HCT116 (cell line): ENCODE results near the gene CDH4. TPM values are rescaled to one million over a fixed set of nuclear protein-coding genes. Genes with fewer than 3 reads are reported as not detected.

Experiments
- ATAC-seq: fragments of 200-7000 bp; cut with Tn5 transposase; 2 replicates; pipeline ENCODE4 v1.9.1; 2020; ENCODE audit warnings: mild to moderate bottlenecking, moderate library complexity
- BruUV-seq: library from RNA; stranded (reverse); fragments of 400-500 nt; replicated peaks from 2 replicates; lab custom pipeline; 2021; lab: Mats Ljungman, UMichigan
- CTCF ChIA-PET: fragments of 300-600 bp; sonication (Branson Sonifier 250); formaldehyde crosslinking; loops from one replicate; lab custom pipeline; 2021; ENCODE audit warnings: antibody characterized with exemption; lab: Charles Lee
- POLR2A ChIA-PET: fragments of 300-600, 350-600 bp; sonication (Branson Sonifier 250); formaldehyde crosslinking; loops from one replicate; lab custom pipeline; 2021; ENCODE audit warnings: antibody characterized with exemption; lab: Charles Lee
- RAD21 ChIA-PET, 2 experiments: fragments of 300-600 bp; sonication (Branson Sonifier 250); formaldehyde crosslinking; loops; one replicate each; lab custom pipeline; 2023; ENCODE audit warnings: low total read pairs in 2 of 2; ENCODE audit not compliant: uncharacterized antibody in 2 of 2, unreplicated experiment in 2 of 2, low non-redundant PET in 1 of 2; lab: Charles Lee
- DNase-seq: peaks from one replicate; pipeline ENCODE4 v3.0.0-alpha.2; 2010; ENCODE audit warnings: low read depth, low spot score
- H2AFZ ChIP-seq: fragments of 200-600 bp; shearing (Covaris generic), sonication (generic); 2 replicates; pipeline ENCODE4 v1.6.1; 2017; ENCODE audit warnings: low read depth, mixed run types, mixed read lengths, antibody characterized with exemption, low read length; ENCODE audit not compliant: poor library complexity, severe bottlenecking
- H3K27ac ChIP-seq: 2 replicates; pipeline ENCODE4 v1.5.1; 2012; ENCODE audit warnings: low read depth, low read length
- H3K27me3 ChIP-seq: fragments of 200-600 bp; sonication (generic); 2 replicates; pipeline ENCODE4 v1.6.1; 2016; ENCODE audit warnings: mixed run types, low read length, mixed read lengths; ENCODE audit not compliant: insufficient read depth
- H3K36me3 ChIP-seq, 2 experiments: fragments of 200-500 bp in 1 of 2; fragments of 200-600 bp in 1 of 2; sonication (Bioruptor generic) in 1 of 2; sonication (generic) in 1 of 2; 2 replicates each; pipeline versions ENCODE4 v1.5.1 to v1.6.1; 2014 to 2016; ENCODE audit warnings: low read length in 2 of 2, inconsistent platforms in 1 of 2, mixed read lengths in 1 of 2, mixed run types in 1 of 2; ENCODE audit not compliant: insufficient read depth in 2 of 2, control insufficient read depth in 1 of 2
- H3K4me1 ChIP-seq, 2 experiments: fragments of 200-600 bp in 1 of 2; sonication (generic) in 1 of 2; 2 replicates each; pipeline versions ENCODE4 v1.5.1 to v1.6.1; 2012 to 2017; ENCODE audit warnings: low read length in 2 of 2, inconsistent platforms in 1 of 2, mild to moderate bottlenecking in 1 of 2, mixed read lengths in 1 of 2, mixed run types in 1 of 2, moderate library complexity in 1 of 2; ENCODE audit not compliant: insufficient read depth in 2 of 2, control insufficient read depth in 1 of 2
- H3K4me2 ChIP-seq: fragments of 200-600 bp; sonication (generic); 2 replicates; pipeline ENCODE4 v1.6.1; 2017; ENCODE audit warnings: mixed run types, low read length, mixed read lengths
- H3K4me3 ChIP-seq, 2 experiments: fragments of 200-600 bp in 1 of 2; sonication (generic) in 1 of 2; replicated peaks in 1 of 2; 2 replicates each; pipeline ENCODE4 v1.5.1; 2011 to 2016; ENCODE audit warnings: low read length in 2 of 2, control low read depth in 1 of 2, low read depth in 1 of 2, mild to moderate bottlenecking in 1 of 2, mixed read lengths in 1 of 2, mixed run types in 1 of 2
- H3K79me2 ChIP-seq: fragments of 200-600 bp; sonication (generic); 2 replicates; pipeline ENCODE4 v1.6.1; 2017; ENCODE audit warnings: mild to moderate bottlenecking, mixed run types, low read length, moderate library complexity, mixed read lengths; ENCODE audit not compliant: insufficient read depth
- H3K9ac ChIP-seq: fragments of 200-600 bp; sonication (generic); 2 replicates; pipeline ENCODE4 v1.6.1; 2016; ENCODE audit warnings: low read length, mixed read lengths
- H3K9me2 ChIP-seq: fragments of 200-600 bp; sonication (generic), shearing (Covaris generic); 2 replicates; pipeline ENCODE4 v1.6.1; 2017; ENCODE audit warnings: mixed run types, mild to moderate bottlenecking, moderate library complexity; ENCODE audit not compliant: insufficient read depth
- H3K9me3 ChIP-seq, 2 experiments: fragments of 200-500 bp in 1 of 2; fragments of 200-600 bp in 1 of 2; sonication (Bioruptor generic) in 1 of 2; sonication (generic) in 1 of 2; 2 replicates each; pipeline ENCODE4 v1.6.1; 2014 to 2017; ENCODE audit warnings: low read length in 2 of 2, mixed read lengths in 2 of 2, inconsistent platforms in 1 of 2, low read depth in 1 of 2, mild to moderate bottlenecking in 1 of 2, mixed run types in 1 of 2, moderate library complexity in 1 of 2; ENCODE audit not compliant: control insufficient read depth in 1 of 2, insufficient read depth in 1 of 2
- H4K20me1 ChIP-seq: fragments of 200-600 bp; sonication (generic), shearing (Covaris generic); 2 replicates; pipeline ENCODE4 v1.6.1; 2017; ENCODE audit warnings: mixed run types, mild to moderate bottlenecking, moderate library complexity; ENCODE audit not compliant: insufficient read depth
- CBX3 ChIP-seq: IDR thresholded peaks from 2 replicates; pipeline ENCODE4 v1.6.1; 2012; ENCODE audit warnings: low read depth
- EZH2 ChIP-seq: fragments of 200-600 bp; sonication (generic); IDR thresholded peaks from 2 replicates; pipeline ENCODE4 v1.6.1; 2017; ENCODE audit warnings: antibody characterized with exemption, mixed run types
- EZH2phosphoT487 ChIP-seq: fragments of 200-600 bp; IDR thresholded peaks from 2 replicates; pipeline ENCODE4 v1.6.1; 2018; ENCODE audit warnings: antibody characterized with exemption, borderline replicate concordance
- JUND ChIP-seq: IDR thresholded peaks from 2 replicates; pipeline ENCODE4 v1.6.1; 2012
- POLR2A ChIP-seq: IDR thresholded peaks from 2 replicates; pipeline ENCODE4 v1.7.0; 2011; ENCODE audit warnings: borderline replicate concordance; ENCODE audit not compliant: insufficient read depth, insufficient read length; ENCODE audit errors: extremely low read depth
- SP1 ChIP-seq: IDR thresholded peaks from 2 replicates; pipeline ENCODE4 v1.6.1; 2012; ENCODE audit warnings: low read depth
- SRF ChIP-seq: IDR thresholded peaks from 2 replicates; pipeline ENCODE4 v1.6.1; 2012; ENCODE audit warnings: low read depth
- TCF7L2 ChIP-seq: IDR thresholded peaks from 2 replicates; pipeline ENCODE4 v1.7.0; 2011; ENCODE audit warnings: borderline replicate concordance, inconsistent platforms; ENCODE audit not compliant: insufficient read depth, insufficient read length; ENCODE audit errors: extremely low read depth
- YY1 ChIP-seq: IDR thresholded peaks from 2 replicates; pipeline ENCODE4 v1.6.1; 2011; ENCODE audit warnings: low read length, low read depth, moderate library complexity, mild to moderate bottlenecking; ENCODE audit not compliant: insufficient replicate concordance; ENCODE audit errors: extremely low read depth
- ZFX ChIP-seq: fragments of 450-650 bp; IDR thresholded peaks from 2 replicates; pipeline ENCODE4 v1.6.1; 2017
- ZNF274 ChIP-seq: fragments of 200-500 bp; sonication (Bioruptor generic); IDR thresholded peaks from 2 replicates; pipeline ENCODE4 v1.6.1; 2014; ENCODE audit warnings: mild to moderate bottlenecking, low read depth, low read length, inconsistent platforms
- intact Hi-C: fragments of 100-400 bp; cut with micrococcal nuclease; formaldehyde crosslinking; loops from 2 replicates; pipeline ENCODE4 v1.10.0; 2022
- total RNA-seq: library from RNA; stranded (reverse); gene quantifications from one replicate; pipeline ENCODE4 v1.2.1, GENCODE V29; 2021; ENCODE audit not compliant: unreplicated experiment
- TF ChIP-seq, protein P1 (sequence below): IDR thresholded peaks from 2 replicates; pipeline ENCODE4 v1.6.1; 2012; ENCODE audit warnings: low read depth
- TF ChIP-seq, protein P2 (sequence below): IDR thresholded peaks from 2 replicates; pipeline ENCODE4 v1.6.1; 2012
- TF ChIP-seq, protein P3 (sequence below), 3 experiments: fragments of 200-600 bp in 1 of 3; sonication (generic) in 1 of 3; IDR thresholded peaks in 2 of 3; conservative IDR thresholded peaks in 1 of 3; 2 replicates each; pipeline ENCODE4 v1.5.1; 2012 to 2017; ENCODE audit warnings: low read depth in 2 of 3, low read length in 2 of 3, antibody characterized with exemption in 1 of 3, borderline replicate concordance in 1 of 3, control low read depth in 1 of 3, mild to moderate bottlenecking in 1 of 3, mixed read lengths in 1 of 3, mixed run types in 1 of 3, moderate library complexity in 1 of 3; ENCODE audit not compliant: insufficient read depth in 1 of 3

Gene CDH4
- total RNA-seq, 1 experiment from 2014 or later, result not detected

DNA sequence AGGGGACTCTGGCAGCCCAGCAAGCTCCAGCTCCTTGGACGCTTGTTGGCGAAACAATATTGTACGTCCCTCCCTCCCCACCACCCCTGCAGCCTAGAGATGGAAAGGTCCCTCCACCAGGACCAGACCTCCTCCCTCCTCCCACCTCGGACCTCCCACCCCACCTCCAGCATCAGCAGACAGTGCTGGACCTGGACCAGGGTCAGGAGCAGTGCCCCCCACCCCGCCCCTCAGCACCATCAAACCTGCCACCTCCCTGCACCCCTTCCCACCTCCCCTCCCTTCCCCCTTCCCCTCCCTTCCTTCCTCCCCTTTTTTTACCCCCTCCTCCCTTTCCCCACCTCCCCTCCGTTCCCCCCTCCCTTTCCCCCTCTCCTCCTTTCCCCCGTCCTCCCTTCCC, 715.2 kb downstream of the CDH4 start:
- no peaks in the 10 kb centered on the region for H3K79me2 ChIP-seq
- TF ChIP-seq JUND (no peak), EZH2phosphoT487 (no peak), ZFX (no peak), POLR2A (no peak), CBX3 (no peak)
- ChIA-PET CTCF (no interaction called here), RAD21 (no interaction called here), POLR2A (no interaction called here)
- no TSS peak for BruUV-seq
- no peaks in the 10 kb centered on the region for H3K36me3 ChIP-seq
- no peaks in the 10 kb centered on the region for H3K9me2 ChIP-seq
- no peak overlapping the region for H2AFZ ChIP-seq
- intact Hi-C loops, result no loop called here
- H3K4me1 ChIP-seq, result no peaks in the 10 kb centered on the region
- H3K4me2 ChIP-seq, result no peak overlapping the region
- no peaks in the 10 kb centered on the region for H3K9me3 ChIP-seq
- no peak overlapping the region for H3K4me3 ChIP-seq
- DNase-seq (no peak), ATAC-seq (no peak)
- no peaks in the 10 kb centered on the region for H3K27me3 ChIP-seq
- H4K20me1 ChIP-seq, result no peaks in the 10 kb centered on the region
- H3K9ac ChIP-seq, result no peak overlapping the region
- no peak overlapping the region for H3K27ac ChIP-seq

DNA sequence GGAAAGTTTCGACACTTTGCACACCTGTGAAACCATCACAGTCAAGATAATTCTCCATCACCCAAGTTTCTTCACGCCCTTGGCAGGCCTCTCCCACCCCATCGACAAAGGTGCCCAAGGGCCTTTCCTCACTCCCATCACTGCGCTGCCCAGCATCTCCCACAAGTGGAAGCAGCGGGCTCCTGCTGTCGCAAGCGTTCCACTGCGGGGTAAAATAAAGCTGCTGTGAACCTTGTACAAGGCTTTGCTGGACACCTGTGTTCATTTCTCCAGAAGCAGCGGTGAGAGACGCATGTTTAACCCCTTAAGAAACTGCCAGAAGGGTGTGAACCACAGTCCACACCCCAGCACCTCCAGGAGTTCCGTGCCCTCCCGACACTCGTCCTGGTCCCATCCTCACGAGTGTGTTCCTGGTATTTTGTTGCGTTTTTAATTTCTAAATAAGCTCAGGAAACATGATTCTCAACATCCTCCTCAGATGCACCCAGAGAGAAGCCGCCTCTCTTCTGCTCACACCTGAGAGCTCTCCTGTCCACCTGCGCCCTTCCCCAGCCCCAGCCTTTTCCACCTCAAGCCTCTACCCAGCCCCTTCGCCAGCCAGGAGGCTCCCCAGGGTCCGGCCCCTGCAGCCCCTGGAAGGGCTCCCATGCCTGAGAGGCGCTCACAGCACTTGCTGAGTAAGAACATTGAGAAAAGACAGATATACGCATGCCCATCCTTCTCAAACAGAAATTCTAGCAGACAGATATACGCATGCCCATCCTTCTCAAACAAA, 716.2 kb downstream of the CDH4 start:
- no peak for DNase-seq
- no peak for ATAC-seq
- H3K9me2 ChIP-seq, result no peaks in the 10 kb centered on the region
- H2AFZ ChIP-seq, result no peak overlapping the region
- ChIA-PET POLR2A (no interaction called here), CTCF (no interaction called here), RAD21 (no interaction called here)
- no peaks in the 10 kb centered on the region for H4K20me1 ChIP-seq
- H3K36me3 ChIP-seq, result no peaks in the 10 kb centered on the region
- no peaks in the 10 kb centered on the region for H3K79me2 ChIP-seq
- no peak overlapping the region for H3K27ac ChIP-seq
- no peak overlapping the region for H3K4me2 ChIP-seq
- no peak overlapping the region for H3K4me3 ChIP-seq
- H3K27me3 ChIP-seq, result no peaks in the 10 kb centered on the region
- no peaks in the 10 kb centered on the region for H3K4me1 ChIP-seq
- intact Hi-C loops, result no loop called here
- no peak overlapping the region for H3K9ac ChIP-seq
- no TSS peak for BruUV-seq
- H3K9me3 ChIP-seq, result no peaks in the 10 kb centered on the region
- TF ChIP-seq SP1 (no peak), JUND (no peak), ZNF274 (no peak), EZH2phosphoT487 (no peak), ZFX (no peak), EZH2 (no peak), YY1 (no peak), POLR2A (no peak), SRF (no peak), TCF7L2 (no peak)
- TF ChIP-seq, protein P1, sequence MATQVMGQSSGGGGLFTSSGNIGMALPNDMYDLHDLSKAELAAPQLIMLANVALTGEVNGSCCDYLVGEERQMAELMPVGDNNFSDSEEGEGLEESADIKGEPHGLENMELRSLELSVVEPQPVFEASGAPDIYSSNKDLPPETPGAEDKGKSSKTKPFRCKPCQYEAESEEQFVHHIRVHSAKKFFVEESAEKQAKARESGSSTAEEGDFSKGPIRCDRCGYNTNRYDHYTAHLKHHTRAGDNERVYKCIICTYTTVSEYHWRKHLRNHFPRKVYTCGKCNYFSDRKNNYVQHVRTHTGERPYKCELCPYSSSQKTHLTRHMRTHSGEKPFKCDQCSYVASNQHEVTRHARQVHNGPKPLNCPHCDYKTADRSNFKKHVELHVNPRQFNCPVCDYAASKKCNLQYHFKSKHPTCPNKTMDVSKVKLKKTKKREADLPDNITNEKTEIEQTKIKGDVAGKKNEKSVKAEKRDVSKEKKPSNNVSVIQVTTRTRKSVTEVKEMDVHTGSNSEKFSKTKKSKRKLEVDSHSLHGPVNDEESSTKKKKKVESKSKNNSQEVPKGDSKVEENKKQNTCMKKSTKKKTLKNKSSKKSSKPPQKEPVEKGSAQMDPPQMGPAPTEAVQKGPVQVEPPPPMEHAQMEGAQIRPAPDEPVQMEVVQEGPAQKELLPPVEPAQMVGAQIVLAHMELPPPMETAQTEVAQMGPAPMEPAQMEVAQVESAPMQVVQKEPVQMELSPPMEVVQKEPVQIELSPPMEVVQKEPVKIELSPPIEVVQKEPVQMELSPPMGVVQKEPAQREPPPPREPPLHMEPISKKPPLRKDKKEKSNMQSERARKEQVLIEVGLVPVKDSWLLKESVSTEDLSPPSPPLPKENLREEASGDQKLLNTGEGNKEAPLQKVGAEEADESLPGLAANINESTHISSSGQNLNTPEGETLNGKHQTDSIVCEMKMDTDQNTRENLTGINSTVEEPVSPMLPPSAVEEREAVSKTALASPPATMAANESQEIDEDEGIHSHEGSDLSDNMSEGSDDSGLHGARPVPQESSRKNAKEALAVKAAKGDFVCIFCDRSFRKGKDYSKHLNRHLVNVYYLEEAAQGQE, result no peak
- TF ChIP-seq, protein P2, sequence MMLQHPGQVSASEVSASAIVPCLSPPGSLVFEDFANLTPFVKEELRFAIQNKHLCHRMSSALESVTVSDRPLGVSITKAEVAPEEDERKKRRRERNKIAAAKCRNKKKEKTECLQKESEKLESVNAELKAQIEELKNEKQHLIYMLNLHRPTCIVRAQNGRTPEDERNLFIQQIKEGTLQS, result no peak
- TF ChIP-seq, protein P3, sequence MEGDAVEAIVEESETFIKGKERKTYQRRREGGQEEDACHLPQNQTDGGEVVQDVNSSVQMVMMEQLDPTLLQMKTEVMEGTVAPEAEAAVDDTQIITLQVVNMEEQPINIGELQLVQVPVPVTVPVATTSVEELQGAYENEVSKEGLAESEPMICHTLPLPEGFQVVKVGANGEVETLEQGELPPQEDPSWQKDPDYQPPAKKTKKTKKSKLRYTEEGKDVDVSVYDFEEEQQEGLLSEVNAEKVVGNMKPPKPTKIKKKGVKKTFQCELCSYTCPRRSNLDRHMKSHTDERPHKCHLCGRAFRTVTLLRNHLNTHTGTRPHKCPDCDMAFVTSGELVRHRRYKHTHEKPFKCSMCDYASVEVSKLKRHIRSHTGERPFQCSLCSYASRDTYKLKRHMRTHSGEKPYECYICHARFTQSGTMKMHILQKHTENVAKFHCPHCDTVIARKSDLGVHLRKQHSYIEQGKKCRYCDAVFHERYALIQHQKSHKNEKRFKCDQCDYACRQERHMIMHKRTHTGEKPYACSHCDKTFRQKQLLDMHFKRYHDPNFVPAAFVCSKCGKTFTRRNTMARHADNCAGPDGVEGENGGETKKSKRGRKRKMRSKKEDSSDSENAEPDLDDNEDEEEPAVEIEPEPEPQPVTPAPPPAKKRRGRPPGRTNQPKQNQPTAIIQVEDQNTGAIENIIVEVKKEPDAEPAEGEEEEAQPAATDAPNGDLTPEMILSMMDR (IDR thresholded peaks at IDR 0.05 in 2 of 3, conservative IDR thresholded peaks at IDR 0.05 in 1 of 3; ENCODE audit: borderline replicate concordance in 1 of 3, insufficient read depth in 1 of 3, low read depth in 2 of 3, low read length in 2 of 3), result no peak
